Right forelimb (tissue), 1 donor: ENCODE measurements around the gene NRG3.

Experiments used
- DNase-seq: peaks from one replicate; pipeline ENCODE4 v3.0.0-alpha.2; 2018

Gene NRG3

DNA sequence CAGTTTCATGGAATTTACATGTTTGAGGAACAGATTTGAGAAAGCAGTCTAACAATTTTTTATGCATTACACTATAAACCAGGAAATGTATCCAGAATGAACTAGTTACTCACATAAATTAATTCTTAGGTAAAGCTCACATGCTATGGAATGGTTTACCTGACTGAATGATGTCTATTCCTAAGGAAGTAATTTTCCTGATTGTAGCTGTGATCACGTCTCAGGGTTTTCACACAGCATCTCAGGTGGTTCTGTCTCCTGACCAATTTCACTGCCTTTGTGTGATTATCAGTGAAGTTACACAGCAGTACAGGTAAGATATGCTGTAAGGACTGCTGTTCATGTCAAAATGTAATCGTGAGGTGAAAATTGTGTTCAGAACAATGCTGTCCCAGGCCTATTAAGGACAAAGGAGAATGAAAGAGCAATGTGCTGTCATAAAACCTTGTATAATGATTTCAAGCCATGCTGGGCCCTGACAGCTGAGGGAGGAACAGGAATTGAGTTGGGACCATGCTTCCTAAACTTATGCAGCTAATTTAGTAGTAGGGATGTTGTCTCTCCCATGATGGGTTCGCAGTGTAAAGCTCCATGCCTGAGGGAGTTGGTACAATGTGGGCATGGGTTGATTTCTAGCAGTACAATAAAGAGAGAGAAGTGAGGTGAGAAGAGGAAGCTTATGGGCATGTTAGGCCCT is 631.8 kb downstream of the NRG3 start:
- DNase-seq, result no peak

- no peak for DNase-seq
These were observed 640.3 kb downstream of the NRG3 start for GRCh38 chr10:82515256-82515655.

DNA sequence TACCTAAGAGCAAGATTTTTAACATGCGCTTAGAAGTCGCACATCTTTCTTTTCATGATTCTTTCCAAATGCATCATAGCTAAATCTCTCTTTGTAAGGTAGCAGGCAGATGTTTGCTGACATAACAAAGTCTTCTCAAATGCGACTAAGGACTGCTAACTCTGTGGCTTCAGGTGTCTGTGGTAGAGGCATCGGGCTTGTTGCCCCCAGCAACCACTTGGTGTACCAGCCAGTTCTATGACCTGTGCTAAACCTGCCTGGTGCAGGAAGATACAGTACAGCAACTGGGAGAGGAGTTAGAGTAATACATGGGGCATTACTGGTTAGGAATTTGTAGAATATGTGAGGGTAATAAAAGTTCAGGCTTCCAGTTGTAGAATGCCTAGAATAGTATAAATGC is 654.1 kb downstream of the NRG3 start:
- no peak for DNase-seq

DNA sequence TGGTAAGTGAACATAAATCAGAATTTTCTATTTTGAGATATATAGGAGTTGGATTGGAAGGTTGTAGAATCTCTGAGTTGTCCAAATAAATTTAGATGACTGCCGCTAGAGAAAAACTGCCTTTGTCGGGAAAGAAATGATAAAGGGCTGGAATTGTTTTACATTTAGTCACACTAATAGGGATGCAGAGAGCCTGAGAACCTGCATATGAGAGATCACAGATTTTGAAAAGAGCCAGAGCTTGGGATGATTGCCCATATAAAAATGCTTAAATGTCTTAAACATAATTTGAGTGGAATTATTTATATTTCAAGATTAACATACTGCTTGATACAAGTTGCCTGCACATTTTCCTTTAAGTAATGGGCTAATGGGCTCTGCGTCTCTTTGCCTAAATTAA is 660.5 kb downstream of the NRG3 start:
- DNase-seq, result no peak

- DNase-seq, result no peak
These were observed 661.7 kb downstream of the NRG3 start for GRCh38 chr10:82536668-82537067.

- DNase-seq, result no peak
These were observed 663.3 kb downstream of the NRG3 start for GRCh38 chr10:82538272-82538671.

DNA sequence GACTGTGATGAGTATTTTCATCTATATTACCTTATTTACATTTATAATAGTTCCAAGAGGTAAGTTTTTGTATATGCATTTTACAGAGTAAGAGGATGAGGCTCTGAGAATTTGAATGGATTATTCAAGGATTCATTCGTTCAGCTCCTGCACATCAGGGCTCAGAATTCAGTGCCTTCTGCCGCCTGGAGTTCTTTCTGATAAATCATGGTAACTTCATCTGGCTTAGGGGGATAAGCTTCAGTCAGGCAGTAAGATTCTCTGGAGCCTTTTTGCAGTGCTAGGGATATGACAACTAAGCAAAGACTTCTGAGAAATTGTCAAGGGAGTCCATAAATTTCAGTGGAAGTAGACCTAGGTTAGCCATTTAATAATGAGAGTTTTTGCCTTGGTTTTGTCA is 668.6 kb downstream of the NRG3 start:
- no peak for DNase-seq

DNA sequence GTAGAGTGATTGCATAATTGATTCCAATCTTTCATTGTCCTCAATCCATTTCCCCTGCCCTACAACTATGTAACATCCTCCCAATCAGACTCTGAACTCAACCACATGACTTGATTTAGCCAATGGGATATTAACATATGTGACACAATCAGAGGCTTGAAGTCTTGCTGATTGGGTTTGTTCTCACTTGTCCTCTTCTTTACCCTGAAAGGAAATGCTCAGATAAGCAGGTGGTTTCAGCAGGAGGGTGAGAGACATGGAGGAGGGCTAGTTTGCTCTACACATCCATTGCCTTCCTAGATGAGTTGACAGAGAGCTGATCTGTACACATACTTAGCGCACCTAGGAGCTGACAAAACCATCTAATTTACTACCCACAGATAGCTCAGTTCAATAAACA is 669.4 kb downstream of the NRG3 start:
- DNase-seq, result no peak

- no peak for DNase-seq
These were observed 676.5 kb downstream of the NRG3 start for GRCh38 chr10:82551506-82551905.

GRCh38 chr10:82552267-82552666 is 677.3 kb downstream of the NRG3 start:
- DNase-seq, result no peak

DNA sequence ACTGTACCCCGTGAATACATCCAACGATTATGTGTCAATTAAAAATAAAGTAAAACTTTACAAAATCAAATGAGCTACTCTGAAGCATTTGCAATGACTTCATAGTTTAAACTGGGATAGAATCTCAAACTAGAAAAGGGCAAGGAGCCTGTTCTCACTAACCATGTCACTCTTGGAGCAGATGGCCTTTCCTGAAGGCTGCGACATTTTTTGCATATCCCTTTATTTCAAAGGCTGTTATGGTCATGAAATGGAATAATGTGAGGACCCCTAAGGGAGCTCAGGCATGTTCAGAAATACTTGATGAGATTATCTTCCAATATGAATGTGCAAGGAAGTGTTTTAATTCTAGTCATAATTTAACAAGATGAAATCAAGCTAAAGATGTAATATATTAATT is 679.4 kb downstream of the NRG3 start:
- DNase-seq, result no peak

DNA sequence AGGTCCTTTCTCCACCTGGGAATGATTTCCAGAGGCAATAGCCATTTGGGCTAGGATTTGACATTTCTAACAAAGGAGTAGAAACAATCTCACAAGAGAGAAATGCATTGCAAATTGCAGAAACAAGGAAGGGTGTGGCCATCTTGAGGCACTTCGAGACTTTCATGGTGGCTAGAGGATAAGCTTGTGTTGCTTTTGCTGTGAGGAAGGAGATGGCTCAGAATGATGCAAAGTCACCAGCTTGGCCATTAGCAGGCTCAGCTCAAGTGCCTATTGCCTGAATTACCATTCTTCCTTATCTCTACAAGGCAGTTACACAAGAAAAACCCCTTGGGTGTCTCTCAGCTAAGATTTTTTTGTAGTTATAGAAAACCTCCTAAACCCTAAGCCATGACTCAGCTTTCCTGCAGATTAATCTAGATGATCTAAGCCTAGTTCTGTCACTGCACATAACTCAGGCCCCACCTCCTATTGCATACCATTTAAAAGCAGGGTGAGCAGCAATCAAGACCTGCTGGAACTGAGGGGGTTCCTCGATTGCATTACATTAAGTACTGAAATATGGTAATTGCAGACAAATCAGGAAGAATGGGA is 683.1 kb downstream of the NRG3 start:
- DNase-seq, result no peak

DNA sequence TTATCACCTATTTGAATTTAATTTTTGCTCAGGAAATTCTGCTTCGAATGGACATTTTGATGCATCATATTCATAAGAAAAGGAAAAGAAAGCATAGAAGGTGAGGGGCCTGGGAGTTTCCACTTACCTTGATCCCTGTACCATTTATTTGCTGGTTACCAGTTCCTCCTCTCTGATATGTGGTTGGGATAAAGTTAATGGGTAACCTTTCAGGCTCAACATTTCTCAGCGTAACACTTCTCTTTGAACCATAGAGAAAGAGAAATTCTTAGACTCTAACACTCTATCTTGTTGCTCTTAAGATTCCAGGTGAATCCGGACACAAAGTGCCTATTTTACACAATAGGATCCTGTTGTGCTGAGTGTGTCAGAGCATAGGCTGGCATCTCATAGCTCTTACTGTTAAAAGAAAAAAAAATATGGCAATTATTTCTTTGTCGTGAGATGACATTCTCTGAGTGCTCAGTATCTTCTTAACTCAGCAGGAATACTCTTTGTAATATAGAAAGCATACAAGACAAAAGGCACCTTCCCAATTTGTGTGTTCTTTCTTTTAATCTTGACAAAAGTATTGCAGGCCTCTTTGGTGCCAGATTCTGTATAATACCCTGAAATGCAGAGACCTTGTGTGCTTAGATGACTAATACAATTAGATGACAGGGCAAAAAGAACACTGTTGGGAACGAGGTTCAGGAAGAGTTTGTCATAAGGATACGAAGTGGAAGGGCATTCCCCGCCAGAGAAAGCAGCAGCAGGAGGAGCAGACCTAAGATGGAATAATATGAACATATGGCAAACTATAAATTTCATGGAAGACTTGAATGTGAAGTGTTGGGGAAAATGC is 689.6 kb downstream of the NRG3 start:
- no peak for DNase-seq

- no peak for DNase-seq
These were observed 690.2 kb downstream of the NRG3 start for GRCh38 chr10:82565197-82565575.

DNA sequence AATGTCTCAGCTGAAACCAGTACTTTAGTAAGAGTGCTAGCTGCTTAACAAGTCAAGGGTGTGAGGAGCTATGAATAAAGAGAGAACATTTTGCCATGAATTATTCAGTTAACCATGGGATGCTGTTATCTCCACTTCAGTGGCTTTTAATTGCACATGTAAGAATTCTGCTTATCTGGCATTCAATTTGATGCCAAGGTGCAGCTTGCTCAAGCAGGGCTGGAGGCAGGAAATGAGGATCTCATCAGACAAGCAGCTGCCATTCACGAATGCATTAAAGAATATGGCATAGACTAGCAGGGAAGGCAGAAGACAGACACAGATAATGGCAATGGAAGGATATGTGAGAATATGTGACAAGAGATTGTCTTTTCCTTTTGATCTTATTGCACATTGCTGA is 697.8 kb downstream of the NRG3 start:
- no peak for DNase-seq

DNA sequence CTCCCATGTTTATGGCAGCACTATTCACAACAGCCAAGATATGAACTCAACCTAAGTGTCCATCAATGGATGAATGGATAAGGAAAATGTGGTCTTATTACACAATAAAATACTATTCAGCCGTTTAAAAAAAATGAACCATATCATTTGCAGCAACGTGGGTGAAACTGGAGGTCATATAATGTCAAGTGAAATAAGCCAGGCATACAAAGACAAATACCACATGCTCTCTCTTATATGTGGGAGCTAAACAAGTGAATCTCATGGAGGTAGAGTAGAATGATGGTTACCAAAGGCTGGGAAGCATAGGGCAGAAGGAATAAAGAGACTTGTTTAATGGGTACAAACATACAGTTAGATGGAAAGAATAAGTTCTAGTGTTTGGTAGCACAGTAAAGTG is 699.1 kb downstream of the NRG3 start:
- DNase-seq, result no peak

GRCh38 chr10:82575318-82575717 is 700.3 kb downstream of the NRG3 start:
- DNase-seq, result no peak

GRCh38 chr10:82576093-82576492 is 701.1 kb downstream of the NRG3 start:
- no peak for DNase-seq

- no peak for DNase-seq
These were observed 706.9 kb downstream of the NRG3 start for GRCh38 chr10:82581940-82582339.

- DNase-seq, result no peak
These were observed 716.4 kb downstream of the NRG3 start for GRCh38 chr10:82591421-82591820.

GRCh38 chr10:82597840-82598239 is 722.8 kb downstream of the NRG3 start:
- DNase-seq, result no peak

GRCh38 chr10:82609845-82610244 is 734.9 kb downstream of the NRG3 start:
- DNase-seq, result no peak

DNA sequence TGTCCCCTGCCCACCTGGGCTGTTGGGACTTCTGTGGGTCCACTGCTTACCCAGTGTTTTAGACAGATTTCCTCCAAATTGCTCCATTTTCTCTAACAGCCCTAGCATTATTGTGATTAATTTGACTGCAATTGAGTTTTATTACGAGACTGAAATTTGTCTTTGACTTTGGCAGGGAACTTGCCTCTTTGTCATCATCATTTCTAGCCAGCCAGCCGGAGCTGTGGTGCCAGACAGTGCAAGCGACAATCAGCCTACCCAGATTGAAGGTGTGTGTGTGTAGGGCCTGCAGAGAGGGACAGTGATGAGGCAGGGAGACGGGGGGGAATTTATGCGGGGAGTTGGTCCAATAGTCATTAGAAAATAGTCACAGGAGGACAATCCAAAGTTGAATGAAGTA is 743.0 kb downstream of the NRG3 start:
- no peak for DNase-seq

- no peak for DNase-seq
These were observed 746.7 kb downstream of the NRG3 start for GRCh38 chr10:82621680-82622079.
